GM13977 (cell line): ENCODE data around the gene PRDM11.

Experiments
- DNase-seq: peaks from one replicate; pipeline ENCODE4 v3.0.0; 2012; ENCODE audit warnings: low spot score
- CTCF ChIP-seq: IDR thresholded peaks from 2 replicates; pipeline ENCODE4 v1.5.1; 2012; ENCODE audit warnings: mild to moderate bottlenecking, control low read depth; ENCODE audit not compliant: insufficient read depth; ENCODE audit errors: extremely low read depth, missing control alignments
- in situ Hi-C: fragments of 300-500 bp; cut with MboI; formaldehyde crosslinking; loops from one replicate; pipeline ENCODE4 v1.12.0; 2022; ENCODE audit warnings: low sequenced_read_pairs, low pct_unique_long_range_greater_than_20kb, mixed read lengths, inconsistent platforms; ENCODE audit not compliant: unreplicated experiment

PRDM11 gene

GRCh38 chr11:45133878-45134277 is 12.6 kb upstream of the PRDM11 start:
- no peak for DNase-seq
- no peak for TF ChIP-seq CTCF
- in situ Hi-C loops: no loop called here

DNA sequence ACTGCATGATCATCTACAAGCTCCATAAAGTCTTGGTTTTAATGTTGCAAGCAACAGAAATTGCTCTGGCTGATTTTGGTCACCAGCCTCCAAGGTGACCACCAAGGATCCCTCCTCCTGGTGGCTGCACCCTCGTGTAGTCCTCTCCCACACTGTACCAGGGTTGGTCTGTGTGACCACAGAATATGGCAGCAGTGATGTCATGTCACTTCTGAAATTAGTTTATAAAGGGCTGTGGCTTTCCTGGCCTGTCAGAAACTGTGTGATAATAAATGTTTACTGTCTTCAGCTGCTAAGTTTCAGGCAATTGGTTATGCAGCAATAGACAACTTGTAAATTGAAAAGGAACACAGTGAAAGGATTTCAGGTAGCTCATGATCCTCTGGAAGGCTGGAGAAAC is 5.3 kb upstream of the PRDM11 start:
- TF ChIP-seq CTCF: no peak
- in situ Hi-C loops: no loop called here

DNA sequence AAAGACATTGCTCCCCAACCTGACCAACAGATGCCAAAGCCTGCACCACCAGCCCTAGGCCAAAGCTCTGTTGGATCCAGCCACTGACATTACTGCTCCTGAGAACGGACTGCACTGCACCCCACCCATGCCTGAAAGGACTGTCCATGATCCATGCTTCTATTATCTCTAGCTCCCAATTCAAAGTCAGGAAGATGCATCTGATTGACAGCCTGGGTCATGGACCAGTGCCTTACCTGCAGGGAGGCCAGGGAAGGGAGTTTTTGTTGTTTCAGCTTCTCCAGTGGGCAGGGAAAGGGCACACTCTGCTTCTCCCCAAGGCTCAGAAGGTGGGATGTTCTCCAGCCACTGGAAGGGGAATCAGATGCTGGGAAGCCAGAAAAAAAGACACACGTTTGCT is 4.8 kb upstream of the PRDM11 start:
- no peak for TF ChIP-seq CTCF
- in situ Hi-C loops: no loop called here
- peak; percentile 3 for DNase-seq

More for the DNA sequence above, 5.3 kb upstream of the PRDM11 start:
- DNase-seq: peak; percentile 10

DNA sequence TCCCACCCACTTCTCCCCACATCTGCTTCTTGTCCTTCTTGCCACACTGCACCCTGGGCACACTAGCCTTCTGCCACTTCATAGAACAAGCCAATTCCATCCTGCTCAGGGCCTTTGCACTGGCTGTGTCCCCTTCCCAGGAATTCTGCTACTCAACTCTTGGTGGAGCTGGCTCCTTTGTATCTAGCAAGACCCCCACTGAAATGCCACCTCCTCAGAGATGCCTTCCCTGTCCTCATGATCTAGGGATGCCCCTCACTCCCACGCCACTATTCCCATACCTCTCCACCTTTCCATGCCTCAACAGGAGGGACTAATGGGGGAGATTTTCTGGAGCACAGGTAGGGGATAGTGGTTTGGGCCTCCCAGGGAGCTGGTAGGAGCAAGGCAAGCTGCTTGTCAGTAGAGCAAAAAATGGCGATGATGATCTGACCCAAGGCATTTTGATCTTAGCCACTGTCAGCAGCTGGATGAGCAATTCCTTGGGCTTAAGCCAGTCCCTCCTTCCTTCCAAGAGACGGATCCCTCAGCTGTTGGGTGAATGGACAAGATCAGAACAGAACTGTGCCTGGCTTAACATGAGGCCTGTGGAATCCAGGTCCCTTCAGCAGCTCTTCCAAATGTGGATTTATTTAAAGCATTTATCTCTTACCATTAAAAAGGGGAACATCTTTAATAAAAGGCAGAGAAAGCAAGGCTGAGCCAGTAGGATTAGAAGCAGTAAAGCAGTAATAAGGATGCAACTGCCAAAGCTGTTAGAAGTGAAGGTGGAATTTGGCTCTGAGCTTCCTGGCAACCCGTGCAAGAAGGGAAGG is 4.0 kb upstream of the PRDM11 start:
- in situ Hi-C loops: no loop called here
- peak; percentile 4 for DNase-seq
- no peak for TF ChIP-seq CTCF

- no peak for TF ChIP-seq CTCF
- in situ Hi-C loops: no loop called here
- no peak for DNase-seq
These were observed 2.9 kb upstream of the PRDM11 start for GRCh38 chr11:45143494-45143893.

GRCh38 chr11:45144126-45145082 is 2.0 kb upstream of the PRDM11 start:
- DNase-seq: no peak
- in situ Hi-C loops: no loop called here
- TF ChIP-seq CTCF: no peak
